Body of pancreas (tissue), 4 donors: ENCODE results near the gene THOC5.

Experiments used
- POLR2A ChIP-seq, 3 donors: fragments of 450-650 bp; IDR thresholded peaks; one replicate each; pipeline ENCODE4 v1.6.1; 2016; ENCODE audit warnings: antibody characterized with exemption in 3 of 3, mild to moderate bottlenecking in 2 of 3
- TF ChIP-seq, protein P1 (sequence below), 7 experiments: fragments of 450-650 bp in 4 of 7; fragments of 200-600 bp in 3 of 7; sonication (generic) in 3 of 7; IDR thresholded peaks; one replicate each; pipeline ENCODE4 v1.5.1; 2016 to 2019; ENCODE audit warnings: antibody characterized with exemption in 7 of 7

DNA sequence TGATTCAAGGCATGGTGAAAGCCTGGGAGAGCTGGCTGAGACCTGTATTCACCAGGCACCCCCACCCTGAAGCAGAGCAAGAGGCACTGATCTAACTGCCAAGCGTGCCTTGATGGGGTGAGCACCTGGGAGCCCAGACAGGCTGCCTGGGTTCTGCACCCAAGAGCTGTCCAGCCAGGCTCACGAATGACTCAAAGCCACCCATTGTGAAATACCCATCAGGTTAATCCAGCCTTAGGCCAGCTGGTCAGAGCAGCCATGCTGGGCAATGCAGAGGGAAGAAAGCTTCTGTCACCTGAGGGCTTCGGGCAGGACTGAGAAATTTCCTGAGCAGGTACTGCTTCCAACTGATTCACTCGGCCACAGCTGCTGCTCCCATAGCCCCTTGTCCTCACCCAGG lies 22.1 kb downstream of the THOC5 start:
- TF ChIP-seq, protein P1, sequence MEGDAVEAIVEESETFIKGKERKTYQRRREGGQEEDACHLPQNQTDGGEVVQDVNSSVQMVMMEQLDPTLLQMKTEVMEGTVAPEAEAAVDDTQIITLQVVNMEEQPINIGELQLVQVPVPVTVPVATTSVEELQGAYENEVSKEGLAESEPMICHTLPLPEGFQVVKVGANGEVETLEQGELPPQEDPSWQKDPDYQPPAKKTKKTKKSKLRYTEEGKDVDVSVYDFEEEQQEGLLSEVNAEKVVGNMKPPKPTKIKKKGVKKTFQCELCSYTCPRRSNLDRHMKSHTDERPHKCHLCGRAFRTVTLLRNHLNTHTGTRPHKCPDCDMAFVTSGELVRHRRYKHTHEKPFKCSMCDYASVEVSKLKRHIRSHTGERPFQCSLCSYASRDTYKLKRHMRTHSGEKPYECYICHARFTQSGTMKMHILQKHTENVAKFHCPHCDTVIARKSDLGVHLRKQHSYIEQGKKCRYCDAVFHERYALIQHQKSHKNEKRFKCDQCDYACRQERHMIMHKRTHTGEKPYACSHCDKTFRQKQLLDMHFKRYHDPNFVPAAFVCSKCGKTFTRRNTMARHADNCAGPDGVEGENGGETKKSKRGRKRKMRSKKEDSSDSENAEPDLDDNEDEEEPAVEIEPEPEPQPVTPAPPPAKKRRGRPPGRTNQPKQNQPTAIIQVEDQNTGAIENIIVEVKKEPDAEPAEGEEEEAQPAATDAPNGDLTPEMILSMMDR (IDR thresholded peaks at IDR 0.05), result no peak
- no peak for TF ChIP-seq POLR2A (IDR thresholded peaks at IDR 0.05)
